K562 (cell line): ENCODE results near the gene NFATC2. TPM values are rescaled to one million over a fixed set of nuclear protein-coding genes. Genes with fewer than 3 reads are reported as not detected.

ENCODE experiments used
- ADNP ChIP-seq: fragments of 200-800 bp; sonication (Bioruptor generic); IDR thresholded peaks from 2 replicates; pipeline ENCODE4 v1.6.1; 2016; ENCODE audit warnings: missing genetic modification characterization, missing compliant biosample characterization
- BACH1 ChIP-seq: fragments of 200-800 bp; sonication (Bioruptor generic); IDR thresholded peaks from 2 replicates; pipeline ENCODE4 v1.6.1; 2016; ENCODE audit warnings: missing genetic modification characterization, missing compliant biosample characterization
- GATAD2B ChIP-seq: fragments of 450-650 bp; IDR thresholded peaks from 2 replicates; pipeline ENCODE4 v1.6.1; 2017; ENCODE audit warnings: mild to moderate bottlenecking, borderline replicate concordance
- HDAC3 ChIP-seq: fragments of 450-650 bp; IDR thresholded peaks from 2 replicates; pipeline ENCODE4 v1.6.1; 2018; ENCODE audit warnings: borderline replicate concordance, mild to moderate bottlenecking, moderate library complexity; ENCODE audit not compliant: partially characterized antibody
- MCM2 ChIP-seq: fragments of 450-650 bp; IDR thresholded peaks from 2 replicates; pipeline ENCODE4 v1.6.1; 2017; ENCODE audit warnings: low read depth, mild to moderate bottlenecking
- NBN ChIP-seq: fragments of 450-650 bp; IDR thresholded peaks from 2 replicates; pipeline ENCODE4 v1.6.1; 2016; ENCODE audit warnings: low read depth, mild to moderate bottlenecking
- NR2F6 ChIP-seq: fragments of 450-650 bp; formaldehyde crosslinking; IDR thresholded peaks from 2 replicates; pipeline ENCODE4 v1.4.0; 2020; ENCODE audit warnings: mild to moderate bottlenecking
- PBX2 ChIP-seq, 2 experiments: IDR thresholded peaks in 1 of 2; conservative IDR thresholded peaks in 1 of 2; 2 replicates each; pipeline ENCODE4 v1.6.1; 2016; ENCODE audit warnings: low read depth in 2 of 2, mild to moderate bottlenecking in 1 of 2, missing compliant biosample characterization in 1 of 2, missing genetic modification characterization in 1 of 2, moderate library complexity in 1 of 2
- TFE3 ChIP-seq: fragments of 450-650 bp; formaldehyde crosslinking; IDR thresholded peaks from 2 replicates; pipeline ENCODE4 v1.4.0; 2020; ENCODE audit warnings: mild to moderate bottlenecking, mixed read lengths
- USF2 ChIP-seq: sonication (generic); formaldehyde crosslinking; IDR thresholded peaks from 2 replicates; pipeline ENCODE4 v1.5.0; 2020; ENCODE audit warnings: missing genetic modification reagents
- ZFPM2 ChIP-seq: fragments of 250-450 bp; sonication (Bioruptor Pico); IDR thresholded peaks from 2 replicates; pipeline ENCODE4 v1.5.1; 2022; ENCODE audit warnings: mild to moderate bottlenecking
- ZKSCAN3 ChIP-seq: fragments of 250-450 bp; sonication (Bioruptor Pico); IDR thresholded peaks from 2 replicates; pipeline ENCODE4 v1.4.0; 2020
- ZNF324 ChIP-seq: fragments of 250-450 bp; sonication (Bioruptor Pico); IDR thresholded peaks from 2 replicates; pipeline ENCODE4 v1.4.0; 2020; ENCODE audit warnings: mild to moderate bottlenecking
- ZNF507 ChIP-seq: conservative IDR thresholded peaks from 2 replicates; pipeline ENCODE4 v1.6.1; 2017; ENCODE audit warnings: missing genetic modification characterization, missing compliant biosample characterization
- ZNF785 ChIP-seq: fragments of 250-450 bp; sonication (Bioruptor Pico); IDR thresholded peaks from 2 replicates; pipeline ENCODE4 v1.4.0; 2020; ENCODE audit warnings: mild to moderate bottlenecking
- polyA plus RNA-seq, 8 experiments: library from polyadenylated mRNA; depleted of rRNA in 4 of 8; stranded (reverse) in 5 of 8; unstranded in 3 of 8; fragments of >200 nt; fragmentation: Nextera tagmentation in 2 of 8; fragmentation: Illumina TruSeq in 1 of 8; extraction: Ambion mirVana in 2 of 8; extraction: Trizol in 1 of 8; gene quantifications; 2 replicates each; pipeline versions ENCODE4 v1.2.1 to v1.2.3, GENCODE V29; 2011 to 2014; ENCODE audit warnings: inconsistent platforms in 1 of 8, missing spikeins in 1 of 8
- total RNA-seq, 7 experiments: library from RNA; depleted of rRNA in 6 of 7; stranded (reverse); fragments of >200 nt in 6 of 7; fragmentation: Illumina TruSeq in 2 of 7; extraction: Trizol in 2 of 7; gene quantifications; 2 replicates each; pipeline versions ENCODE4 v1.2.1 to v1.2.3, GENCODE V29; 2011 to 2021; ENCODE audit warnings: low replicate concordance in 1 of 7
- TF ChIP-seq, protein P1 (sequence below): sonication (generic); formaldehyde crosslinking; IDR thresholded peaks from 2 replicates; pipeline ENCODE4 v1.9.0; 2022; ENCODE audit warnings: mild to moderate bottlenecking, missing genetic modification reagents
- TF ChIP-seq, protein P2 (sequence below): fragments of 450-650 bp; IDR thresholded peaks from 2 replicates; pipeline ENCODE4 v1.6.1; 2016; ENCODE audit warnings: borderline replicate concordance

NFATC2 gene
- total and polyA plus RNA-seq, 9 of the 15 experiments (the other 6 are each of a cell fraction or from before 2014, with no cell fraction given) = 1.9 to 11.2 (median 3.0) TPM

DNA sequence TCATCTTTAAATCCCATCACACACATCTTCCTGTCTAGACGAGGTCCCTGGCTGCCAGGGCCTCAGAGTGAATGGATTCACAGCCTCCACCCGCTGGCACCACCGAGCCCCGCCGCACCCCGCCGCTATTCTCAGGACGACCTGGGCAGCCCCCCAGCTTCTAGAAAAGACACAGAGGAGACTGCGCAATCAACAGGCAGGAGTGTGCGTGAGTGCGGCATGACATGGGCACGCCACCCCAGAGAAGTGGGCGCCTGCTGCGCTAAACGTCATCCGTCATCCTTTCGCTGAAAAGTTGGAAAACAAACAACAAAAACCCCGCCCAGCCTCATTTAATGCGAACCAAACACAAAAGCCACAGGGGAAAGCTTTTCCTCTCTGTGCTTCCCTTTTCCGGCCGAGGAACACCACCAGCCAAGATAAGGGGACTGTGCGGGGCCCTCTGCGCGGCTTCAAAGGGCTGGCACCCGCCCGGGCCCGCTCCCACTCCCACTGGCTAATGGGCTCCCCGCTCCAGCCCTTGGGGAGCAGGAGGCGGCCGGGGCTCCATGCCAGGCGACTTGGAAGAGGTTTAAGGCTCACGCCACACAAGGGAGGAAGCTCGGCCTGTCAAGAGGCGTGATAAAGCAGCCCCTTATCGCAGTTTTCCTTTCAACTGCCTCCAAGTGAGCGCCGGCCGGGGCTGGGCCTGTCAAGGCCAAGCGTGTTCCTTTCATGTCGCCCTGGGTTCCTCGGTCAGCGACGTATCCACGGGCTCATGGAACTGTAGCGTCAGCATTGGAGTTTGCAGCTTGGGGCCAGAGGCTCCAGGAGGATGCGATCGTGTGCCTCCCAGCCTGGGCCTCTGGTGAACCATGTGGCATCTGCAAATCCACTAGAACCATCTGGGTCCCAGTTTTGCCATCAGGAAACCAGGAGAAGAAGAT is 50.1 kb downstream of the NFATC2 start (continued):
- TF ChIP-seq, protein P1, sequence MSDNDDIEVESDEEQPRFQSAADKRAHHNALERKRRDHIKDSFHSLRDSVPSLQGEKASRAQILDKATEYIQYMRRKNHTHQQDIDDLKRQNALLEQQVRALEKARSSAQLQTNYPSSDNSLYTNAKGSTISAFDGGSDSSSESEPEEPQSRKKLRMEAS (CRISPR knock-in tag) = peak; percentile 70
- TF ChIP-seq USF2 (CRISPR knock-in tag) (no peak), ZNF324 (CRISPR knock-in tag) (0 out of 2 replicates have a peak, but pooled peaks have one; percentile 42), PBX2 (CRISPR knock-in tag; IDR thresholded peaks at IDR 0.05; ENCODE audit: low read depth) (peak; percentile 71; the same call in 1 of the 2 replicates), PBX2 (tag; conservative IDR thresholded peaks at IDR 0.05; ENCODE audit: low read depth) (peak; percentile 91), ADNP (tag) (no peak), GATAD2B (0 out of 2 replicates have a peak, but pooled peaks have one; percentile 22), ZNF507 (tag) (no peak), NBN (peak; percentile 64; the same call in 1 of the 2 replicates), HDAC3 (no peak), ZFPM2 (CRISPR knock-in tag) (no peak), NR2F6 (CRISPR knock-in tag) (no peak), MCM2 (no peak), ZNF785 (no peak), TFE3 (CRISPR knock-in tag) (no peak; the same call in 1 of the 2 replicates), ZKSCAN3 (CRISPR knock-in tag) (no peak), BACH1 (tag) (peak; percentile 67; the same call in 1 of the 2 replicates)
- TF ChIP-seq, protein P2, sequence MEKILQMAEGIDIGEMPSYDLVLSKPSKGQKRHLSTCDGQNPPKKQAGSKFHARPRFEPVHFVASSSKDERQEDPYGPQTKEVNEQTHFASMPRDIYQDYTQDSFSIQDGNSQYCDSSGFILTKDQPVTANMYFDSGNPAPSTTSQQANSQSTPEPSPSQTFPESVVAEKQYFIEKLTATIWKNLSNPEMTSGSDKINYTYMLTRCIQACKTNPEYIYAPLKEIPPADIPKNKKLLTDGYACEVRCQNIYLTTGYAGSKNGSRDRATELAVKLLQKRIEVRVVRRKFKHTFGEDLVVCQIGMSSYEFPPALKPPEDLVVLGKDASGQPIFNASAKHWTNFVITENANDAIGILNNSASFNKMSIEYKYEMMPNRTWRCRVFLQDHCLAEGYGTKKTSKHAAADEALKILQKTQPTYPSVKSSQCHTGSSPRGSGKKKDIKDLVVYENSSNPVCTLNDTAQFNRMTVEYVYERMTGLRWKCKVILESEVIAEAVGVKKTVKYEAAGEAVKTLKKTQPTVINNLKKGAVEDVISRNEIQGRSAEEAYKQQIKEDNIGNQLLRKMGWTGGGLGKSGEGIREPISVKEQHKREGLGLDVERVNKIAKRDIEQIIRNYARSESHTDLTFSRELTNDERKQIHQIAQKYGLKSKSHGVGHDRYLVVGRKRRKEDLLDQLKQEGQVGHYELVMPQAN = no peak
